SK-N-SH (cell line): Measurements from ENCODE around the gene SV2B.

Experiments used
- CHD2 ChIP-seq: fragments of 150-350 bp; IDR thresholded peaks from 2 replicates; pipeline ENCODE4 v1.6.1; 2018; ENCODE audit warnings: low read length; ENCODE audit not compliant: partially characterized antibody
- SIN3A ChIP-seq: IDR thresholded peaks from 2 replicates; pipeline ENCODE4 v1.6.1; 2012; ENCODE audit warnings: low read depth, mild to moderate bottlenecking, low read length, moderate library complexity, borderline replicate concordance

DNA sequence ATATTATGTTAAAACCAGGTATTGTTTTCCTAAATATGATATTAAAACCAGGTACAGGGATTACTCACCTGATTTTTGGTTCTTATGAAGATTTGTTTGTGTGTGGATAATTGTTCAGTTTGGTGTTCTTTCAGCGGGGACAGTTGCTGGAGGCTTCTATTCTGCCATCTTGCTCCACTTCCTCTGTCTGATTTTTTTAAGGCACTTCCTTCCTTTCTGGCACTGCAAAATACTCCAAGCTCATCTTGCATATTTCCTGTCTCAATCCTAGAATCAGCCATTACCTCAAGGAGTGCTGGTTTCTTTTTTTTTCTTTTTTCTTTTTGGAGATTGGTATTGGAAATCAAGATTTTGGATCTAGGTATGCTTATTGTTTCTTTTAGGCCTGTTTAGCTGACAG is 229.9 kb downstream of the SV2B start:
- TF ChIP-seq SIN3A (no peak), CHD2 (no peak)
